ENCODE data around the gene B3GNT5.

Gene B3GNT5

DNA sequence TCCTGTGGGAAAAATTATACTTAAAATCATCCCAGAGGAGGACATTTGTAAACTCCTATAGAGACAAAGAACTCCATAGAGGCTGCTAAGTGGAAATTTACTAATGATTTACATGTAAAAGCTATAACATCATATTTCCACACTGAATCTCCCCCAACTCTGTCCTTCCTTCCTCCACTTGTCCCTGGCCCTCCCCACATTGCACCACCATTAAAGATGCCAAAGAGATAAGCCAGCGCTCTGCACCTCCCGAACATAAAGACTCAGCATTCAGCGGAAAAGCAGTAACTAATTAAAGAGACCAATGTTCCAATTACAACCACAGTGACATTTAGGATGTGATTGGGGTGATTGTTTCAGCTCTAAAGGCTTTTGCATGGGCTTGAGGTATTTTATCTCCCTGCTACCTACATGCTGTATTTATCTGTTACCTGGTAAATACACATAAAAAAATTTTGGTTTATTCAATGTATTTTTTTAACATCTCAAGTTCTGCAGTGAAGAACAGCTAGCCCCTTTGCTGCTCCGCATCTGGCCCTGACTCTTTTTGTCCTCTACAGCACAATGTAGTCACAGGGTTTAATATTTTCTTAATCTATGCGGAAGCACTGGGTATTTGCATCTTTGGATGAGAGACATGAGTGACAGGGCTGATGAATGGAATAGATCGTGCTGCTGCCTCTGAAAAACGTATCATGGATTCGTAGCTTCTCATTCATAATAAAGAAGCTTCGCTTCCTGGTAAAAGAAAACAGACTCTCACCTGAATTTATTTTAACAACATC lies 35.3 kb upstream of the B3GNT5 start:
- TF ChIP-seq RBAK (tag by site-specific recombination; IDR thresholded peaks at IDR 0.05) (no peak), MZF1 (tag by site-specific recombination; IDR thresholded peaks at IDR 0.05; ENCODE audit: borderline replicate concordance) (no peak), ZNF777 (tag by site-specific recombination; IDR thresholded peaks at IDR 0.05; ENCODE audit: borderline replicate concordance) (no peak), HIC1 (tag by site-specific recombination; IDR thresholded peaks at IDR 0.05) (no peak), KLF1 (tag by site-specific recombination; IDR thresholded peaks at IDR 0.05) (no peak), ZNF423 (tag by site-specific recombination; IDR thresholded peaks at IDR 0.05) (no peak), ZSCAN23 (tag by site-specific recombination; IDR thresholded peaks at IDR 0.05) (no peak), ZFP41 (tag by site-specific recombination; IDR thresholded peaks at IDR 0.05; ENCODE audit: borderline replicate concordance) (no peak), ZNF624 (tag by site-specific recombination; IDR thresholded peaks at IDR 0.05) (no peak), ZNF148 (tag by site-specific recombination; IDR thresholded peaks at IDR 0.05; ENCODE audit: borderline replicate concordance) (no peak), ZNF623 (tag by site-specific recombination; IDR thresholded peaks at IDR 0.05) (no peak), ZNF202 (tag by site-specific recombination; IDR thresholded peaks at IDR 0.05; ENCODE audit: borderline replicate concordance) (no peak)
- no peaks in the 10 kb centered on the region for H3K9me3 ChIP-seq (ENCODE audit: control insufficient read depth, insufficient read depth, low read depth, low read length)
- H3K4me1 ChIP-seq (ENCODE audit: control insufficient read depth, insufficient read depth, low read length), result no peaks in the 10 kb centered on the region
- CTCF ChIA-PET, result no interaction called here
- POLR2A ChIA-PET, result no interaction called here
- no peak overlapping the region for H3K4me3 ChIP-seq (ENCODE audit: low read depth, low read length)
- H3K36me3 ChIP-seq (ENCODE audit: control insufficient read depth in 2 of 2, insufficient read depth in 1 of 2, low read length in 2 of 2), result no peaks in the 10 kb centered on the region
- no peak overlapping the region for H3K27ac ChIP-seq (ENCODE audit: extremely low read depth, low read depth, low read length)

- TF ChIP-seq ZNF112 (tag by site-specific recombination; IDR thresholded peaks at IDR 0.05), result no peak
- no peak for TF ChIP-seq ZNF311 (tag by site-specific recombination; IDR thresholded peaks at IDR 0.05; ENCODE audit: borderline replicate concordance)
- no peaks in the 10 kb centered on the region for H3K9me3 ChIP-seq (ENCODE audit: control insufficient read depth, insufficient read depth, low read depth, low read length)
- H3K4me1 ChIP-seq (ENCODE audit: control insufficient read depth, insufficient read depth, low read length), result no peaks in the 10 kb centered on the region
- no peak overlapping the region for H3K4me3 ChIP-seq (ENCODE audit: low read depth, low read length)
- H3K27ac ChIP-seq (ENCODE audit: extremely low read depth, low read depth, low read length), result no peak overlapping the region
- POLR2A ChIA-PET, result no interaction called here
- H3K36me3 ChIP-seq (ENCODE audit: control insufficient read depth in 2 of 2, insufficient read depth in 1 of 2, low read length in 2 of 2), result no peaks in the 10 kb centered on the region
- CTCF ChIA-PET, result no interaction called here
These were observed 34.2 kb upstream of the B3GNT5 start for GRCh38 chr3:183218826-183219225.

DNA sequence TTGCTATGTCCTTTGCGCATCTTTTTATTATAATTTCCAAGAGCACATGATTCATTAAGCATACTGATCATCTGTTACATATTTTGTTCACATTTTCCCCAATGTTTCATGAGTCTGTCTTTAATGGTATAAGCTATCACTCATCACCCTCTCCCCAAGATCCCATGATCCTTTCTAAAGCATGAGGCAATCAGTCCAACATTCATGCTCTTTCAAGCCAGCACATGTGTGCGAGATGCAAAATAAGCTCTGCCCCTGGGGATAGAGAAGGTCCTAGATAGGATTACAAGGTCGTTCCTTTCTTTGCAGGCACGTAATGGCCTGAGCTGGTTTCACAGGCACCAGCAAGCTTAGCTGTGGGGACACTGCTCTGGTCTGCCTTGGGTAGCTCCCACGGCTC lies 32.2 kb upstream of the B3GNT5 start:
- H3K36me3 ChIP-seq (ENCODE audit: control insufficient read depth in 2 of 2, insufficient read depth in 1 of 2, low read length in 2 of 2), result no peaks in the 10 kb centered on the region
- CTCF ChIA-PET, result interaction anchor here (0.7 kb wide), 1 partner anchor 127 kb away, joined by 5 read pairs; no protein-coding TSS in a partner anchor
- no peak for TF ChIP-seq ZNF548 (tag by site-specific recombination; IDR thresholded peaks at IDR 0.05)
- no peak for TF ChIP-seq ZNF433 (tag by site-specific recombination; IDR thresholded peaks at IDR 0.05; ENCODE audit: low read depth)
- TF ChIP-seq ZNF114 (tag by site-specific recombination; IDR thresholded peaks at IDR 0.05), result no peak
- no peak for TF ChIP-seq ZNF24 (tag by site-specific recombination; IDR thresholded peaks at IDR 0.05)
- no peak for TF ChIP-seq ZNF10 (tag by site-specific recombination; IDR thresholded peaks at IDR 0.05)
- TF ChIP-seq SP3 (tag by site-specific recombination; IDR thresholded peaks at IDR 0.05), result no peak
- no peak for TF ChIP-seq ZBTB17 (tag by site-specific recombination; IDR thresholded peaks at IDR 0.05)
- TF ChIP-seq ZNF513 (tag by site-specific recombination; IDR thresholded peaks at IDR 0.05), result no peak
- TF ChIP-seq ZIC2 (tag by site-specific recombination; IDR thresholded peaks at IDR 0.05), result no peak
- no peak for TF ChIP-seq ZNF530 (tag by site-specific recombination; IDR thresholded peaks at IDR 0.05; ENCODE audit: low read depth)
- no peak for TF ChIP-seq ZBTB6 (tag by site-specific recombination; IDR thresholded peaks at IDR 0.05)

More for the DNA sequence above, 32.2 kb upstream of the B3GNT5 start:
- Histone ChIP-seq H3K4me1 (ENCODE audit: control insufficient read depth, insufficient read depth, low read length) (no peaks in the 10 kb centered on the region), H3K27ac (ENCODE audit: extremely low read depth, low read depth, low read length) (no peak overlapping the region), H3K4me3 (ENCODE audit: low read depth, low read length) (no peak overlapping the region), H3K9me3 (ENCODE audit: control insufficient read depth, insufficient read depth, low read depth, low read length) (no peaks in the 10 kb centered on the region)
- POLR2A ChIA-PET, result no interaction called here

Measured in HEK293 (cell line).